Measurements from ENCODE around the gene SFRP4. TPM values are rescaled to one million over a fixed set of nuclear protein-coding genes. Genes with fewer than 3 reads are reported as not detected.

The SFRP4 gene
- total and polyA plus RNA-seq, 2 of the 4 experiments (the other 2 are of a cell fraction), result not detected

DNA sequence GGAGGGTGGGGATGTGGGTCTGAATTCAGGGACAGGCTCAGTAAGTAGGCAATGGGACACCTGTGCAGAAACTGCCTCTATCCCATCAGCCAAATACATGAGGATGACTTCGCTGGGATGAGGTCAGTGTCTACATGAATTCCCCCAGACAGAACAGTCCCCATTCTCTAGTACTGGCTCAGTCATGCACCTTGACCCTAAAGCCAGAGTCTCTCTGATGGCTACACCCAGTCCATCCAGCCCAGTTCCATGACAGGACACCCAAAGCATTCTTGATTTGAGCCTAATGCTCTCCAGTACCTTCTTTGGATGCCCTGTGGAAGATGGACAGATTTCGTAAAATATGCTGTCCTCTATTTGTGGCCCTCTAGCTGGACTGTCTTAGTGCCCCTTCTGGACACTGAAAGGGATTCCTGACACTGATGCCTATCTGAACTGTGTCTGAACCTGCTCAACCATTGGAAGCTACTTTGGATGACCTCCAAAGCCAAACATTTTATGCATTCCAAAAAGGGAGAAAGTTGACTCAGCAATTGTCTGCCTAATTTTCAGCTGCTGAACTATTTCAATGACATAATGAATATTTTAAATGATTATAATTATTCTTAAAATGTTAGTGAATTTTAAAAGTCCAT is 14.6 kb downstream of the SFRP4 start:
- no peak overlapping the region for H4K91ac ChIP-seq (ENCODE audit: insufficient read depth, low read depth, low read length)
- H4K5ac ChIP-seq (ENCODE audit: low read depth, low read length), result no peak overlapping the region
- H4K20me1 ChIP-seq (ENCODE audit: insufficient read depth, low read length), result no peaks in the 10 kb centered on the region
- no peak overlapping the region for H2BK20ac ChIP-seq (ENCODE audit: low read depth, low read length)
- H2AK9ac ChIP-seq (replicated peaks; ENCODE audit: low read depth, low read length, poor library complexity), result no peak overlapping the region
- no peak for ATAC-seq (ENCODE audit: low read depth)
- H3K9me1 ChIP-seq (ENCODE audit: insufficient read depth, low read length), result no peaks in the 10 kb centered on the region
- dilution Hi-C loops (cut with HindIII; ENCODE audit: low sequenced_read_pairs, unreplicated experiment), result no loop called here
- POLR2A ChIA-PET (ENCODE audit: unreplicated experiment), result no interaction called here
- in situ Hi-C loops (cut with MboI; ENCODE audit: low sequenced_read_pairs), result no loop called here
- H3K9ac ChIP-seq (ENCODE audit: low read depth, low read length), result no peak overlapping the region
- TF ChIP-seq RCOR1 (IDR thresholded peaks at IDR 0.05; ENCODE audit: insufficient replicate concordance, low read length) (no peak), MAFK (IDR thresholded peaks at IDR 0.05; ENCODE audit: low read depth, low read length) (peak; percentile 92), NFE2L2 (IDR thresholded peaks at IDR 0.05; ENCODE audit: low read depth, low read length) (peak; percentile 95)
- no peak overlapping the region for H2BK15ac ChIP-seq (ENCODE audit: low read depth, low read length)
- no peaks in the 10 kb centered on the region; the same call in 1 of the 2 replicates for H3K4me1 ChIP-seq (ENCODE audit: control insufficient read depth, insufficient read depth, low read length)
- no peak overlapping the region for H3K4me2 ChIP-seq (ENCODE audit: low read depth, low read length)
- no peak overlapping the region for H2AFZ ChIP-seq (replicated peaks; ENCODE audit: low read length, poor library complexity)
- no peak overlapping the region for H3K14ac ChIP-seq (replicated peaks; ENCODE audit: low read depth, low read length)
- no peak overlapping the region for H3K4ac ChIP-seq (ENCODE audit: low read depth, low read length)
- no peak overlapping the region for H2AK5ac ChIP-seq (ENCODE audit: low read depth, low read length)
- no peak overlapping the region for H3K27ac ChIP-seq (ENCODE audit: insufficient read depth, low read length)
- no peak overlapping the region for H2BK5ac ChIP-seq (ENCODE audit: low read depth, low read length, poor library complexity, severe bottlenecking)
- no peaks in the 10 kb centered on the region for H3K36me3 ChIP-seq (ENCODE audit: control insufficient read depth, insufficient read depth, low read length)
- no peak overlapping the region for H3K23ac ChIP-seq (ENCODE audit: low read depth, low read length)
- no peaks in the 10 kb centered on the region for H3K27me3 ChIP-seq (ENCODE audit: control insufficient read depth, insufficient read depth, low read length)
- peak; percentile 4 for DNase-seq
- no peaks in the 10 kb centered on the region for H3K79me1 ChIP-seq (ENCODE audit: low read depth in 1 of 2, low read length in 2 of 2)
- no peak overlapping the region for H3K4me3 ChIP-seq (ENCODE audit: insufficient read depth, low read depth, low read length)
- H3K9me3 ChIP-seq (ENCODE audit: control insufficient read depth, insufficient read depth, low read length), result peaks cover 2% of the 10 kb centered on the region
- BruUV-seq (replicated peaks), result no TSS peak
- intact Hi-C loops (cut with micrococcal nuclease), result loop anchor here (5.0 kb wide), 1 partner anchor 470 kb away; no protein-coding TSS in a partner anchor
- no peak overlapping the region for H4K8ac ChIP-seq (ENCODE audit: low read depth in 2 of 2, low read length in 2 of 2)
- 63% methylated on average over 1 of the region's 2 CpGs; no CpG with 5 or more reads in 1 of the 2 experiments for WGBS, 2 experiments (ENCODE audit: extremely low coverage in 2 of 2, insufficient read length in 1 of 2)
- H2BK120ac ChIP-seq (ENCODE audit: low read depth, low read length), result no peak overlapping the region
- no peak overlapping the region for H3K18ac ChIP-seq (ENCODE audit: low read depth, low read length)
- no peak overlapping the region for H3K56ac ChIP-seq (ENCODE audit: extremely low read depth, insufficient read depth, low read length)
- CTCF ChIA-PET, result interaction anchor here (0.5 to 1.0 kb wide), 11 partner anchors 9 to 437 kb away, joined by 3 to 8 read pairs (median 3); no protein-coding TSS in a partner anchor

All from IMR-90 (cell line).